ENCODE measurements around the gene PITPNC1.

PITPNC1 gene

DNA sequence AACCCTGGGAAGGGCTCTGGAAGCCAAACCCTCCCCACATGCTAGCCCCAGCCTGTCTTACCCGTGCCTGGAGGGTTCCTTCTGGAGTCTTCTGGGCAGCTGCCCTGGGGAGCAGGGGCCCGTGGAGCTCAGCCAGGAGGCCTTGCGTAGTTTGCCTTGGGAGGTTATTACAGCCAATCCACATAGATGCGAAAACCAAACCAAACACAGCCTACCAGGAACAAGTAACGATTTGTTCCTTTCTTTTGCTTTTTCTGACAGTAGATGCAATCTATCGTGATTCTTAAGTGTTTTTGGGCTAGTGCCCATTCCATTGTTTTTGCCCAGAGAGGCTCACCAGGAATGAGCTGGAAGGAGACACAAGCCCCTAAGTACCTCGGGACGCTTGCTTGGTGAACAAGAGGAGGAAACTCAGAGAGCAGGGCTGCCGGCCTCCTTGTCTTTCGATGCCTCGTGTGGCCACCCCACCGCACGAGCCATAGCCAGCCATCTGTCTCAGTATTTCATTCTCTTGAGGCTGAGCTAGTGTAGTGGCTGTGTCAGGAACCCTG, 238.0 kb downstream of the PITPNC1 start:
- no peak for DNase-seq (ENCODE audit: low read depth)
- no peak overlapping the region for H3K4me3 ChIP-seq (ENCODE audit: low read depth, low read length)
- TF ChIP-seq, protein P1, sequence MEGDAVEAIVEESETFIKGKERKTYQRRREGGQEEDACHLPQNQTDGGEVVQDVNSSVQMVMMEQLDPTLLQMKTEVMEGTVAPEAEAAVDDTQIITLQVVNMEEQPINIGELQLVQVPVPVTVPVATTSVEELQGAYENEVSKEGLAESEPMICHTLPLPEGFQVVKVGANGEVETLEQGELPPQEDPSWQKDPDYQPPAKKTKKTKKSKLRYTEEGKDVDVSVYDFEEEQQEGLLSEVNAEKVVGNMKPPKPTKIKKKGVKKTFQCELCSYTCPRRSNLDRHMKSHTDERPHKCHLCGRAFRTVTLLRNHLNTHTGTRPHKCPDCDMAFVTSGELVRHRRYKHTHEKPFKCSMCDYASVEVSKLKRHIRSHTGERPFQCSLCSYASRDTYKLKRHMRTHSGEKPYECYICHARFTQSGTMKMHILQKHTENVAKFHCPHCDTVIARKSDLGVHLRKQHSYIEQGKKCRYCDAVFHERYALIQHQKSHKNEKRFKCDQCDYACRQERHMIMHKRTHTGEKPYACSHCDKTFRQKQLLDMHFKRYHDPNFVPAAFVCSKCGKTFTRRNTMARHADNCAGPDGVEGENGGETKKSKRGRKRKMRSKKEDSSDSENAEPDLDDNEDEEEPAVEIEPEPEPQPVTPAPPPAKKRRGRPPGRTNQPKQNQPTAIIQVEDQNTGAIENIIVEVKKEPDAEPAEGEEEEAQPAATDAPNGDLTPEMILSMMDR (IDR thresholded peaks at IDR 0.05; ENCODE audit: low read depth, low read length, missing control alignments): no peak

GRCh38 chr17:67615736-67616135, 238.7 kb downstream of the PITPNC1 start:
- no peak overlapping the region for H3K4me3 ChIP-seq (ENCODE audit: low read depth, low read length)
- TF ChIP-seq, protein P1 (IDR thresholded peaks at IDR 0.05; ENCODE audit: low read depth, low read length, missing control alignments): no peak
- DNase-seq (ENCODE audit: low read depth): no peak

- TF ChIP-seq, protein P1 (IDR thresholded peaks at IDR 0.05; ENCODE audit: low read depth, low read length, missing control alignments): no peak
- no peak for DNase-seq (ENCODE audit: low read depth)
- H3K4me3 ChIP-seq (ENCODE audit: low read depth, low read length): no peak overlapping the region
Measured at GRCh38 chr17:67617304-67617899, 240.3 kb downstream of the PITPNC1 start.

DNA sequence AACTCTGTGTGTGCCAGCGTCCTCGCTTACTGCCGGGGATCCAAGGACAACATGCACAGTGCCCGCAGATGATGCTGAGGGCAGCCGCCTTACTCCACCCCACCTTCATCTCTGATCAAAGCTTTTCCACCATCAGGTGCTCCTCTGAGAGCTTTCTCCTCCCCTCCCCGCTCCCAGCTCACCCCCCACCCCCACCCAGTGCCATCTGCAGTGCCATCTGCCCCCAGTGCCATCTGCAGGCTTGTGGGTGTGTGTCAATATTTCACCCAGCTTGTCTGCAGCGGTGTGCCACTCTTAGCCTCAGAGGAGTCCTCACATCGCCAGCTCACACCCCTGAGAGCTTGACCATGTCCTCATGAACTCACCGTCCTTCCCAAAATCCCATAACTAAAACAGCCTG, 242.5 kb downstream of the PITPNC1 start:
- no peak for DNase-seq (ENCODE audit: low read depth)
- TF ChIP-seq, protein P1 (IDR thresholded peaks at IDR 0.05; ENCODE audit: low read depth, low read length, missing control alignments): no peak
- H3K4me3 ChIP-seq (ENCODE audit: low read depth, low read length): no peak overlapping the region

GRCh38 chr17:67620088-67620487, 243.0 kb downstream of the PITPNC1 start:
- TF ChIP-seq, protein P1 (IDR thresholded peaks at IDR 0.05; ENCODE audit: low read depth, low read length, missing control alignments): no peak
- H3K4me3 ChIP-seq (ENCODE audit: low read depth, low read length): no peak overlapping the region
- DNase-seq (ENCODE audit: low read depth): no peak

DNA sequence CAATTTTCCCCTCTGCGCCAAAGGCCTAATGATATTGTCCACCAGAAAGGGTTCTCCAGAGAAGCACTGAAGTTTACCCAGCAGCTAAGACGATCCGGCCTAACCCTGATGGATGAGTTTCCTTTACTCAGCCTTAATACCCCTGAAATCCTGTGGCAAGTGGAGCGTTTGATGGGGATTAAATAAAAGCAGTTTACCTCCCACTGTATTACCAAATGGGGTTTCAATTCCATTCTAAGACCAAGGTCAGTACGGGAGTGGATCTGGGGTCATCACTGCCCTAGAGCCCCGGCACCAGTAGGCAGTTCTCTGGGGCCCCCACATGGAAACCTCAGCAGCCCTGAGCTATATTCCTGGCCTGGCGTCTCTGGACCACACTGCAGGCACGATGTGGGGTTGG, 243.6 kb downstream of the PITPNC1 start:
- H3K4me3 ChIP-seq (ENCODE audit: low read depth, low read length): no peak overlapping the region
- DNase-seq (ENCODE audit: low read depth): no peak
- TF ChIP-seq, protein P1 (IDR thresholded peaks at IDR 0.05; ENCODE audit: low read depth, low read length, missing control alignments): no peak

- DNase-seq (ENCODE audit: low read depth): no peak
- TF ChIP-seq, protein P1 (IDR thresholded peaks at IDR 0.05; ENCODE audit: low read depth, low read length, missing control alignments): no peak
- H3K4me3 ChIP-seq (ENCODE audit: low read depth, low read length): no peak overlapping the region
Measured at GRCh38 chr17:67623767-67624166, 246.7 kb downstream of the PITPNC1 start.

All from GM12864 (cell line).